Measurements from ENCODE around the gene PSMD6.

GRCh38 chr3:63969876-63970275 is 53.4 kb downstream of the PSMD6 start:
- TF ChIP-seq, protein P1, sequence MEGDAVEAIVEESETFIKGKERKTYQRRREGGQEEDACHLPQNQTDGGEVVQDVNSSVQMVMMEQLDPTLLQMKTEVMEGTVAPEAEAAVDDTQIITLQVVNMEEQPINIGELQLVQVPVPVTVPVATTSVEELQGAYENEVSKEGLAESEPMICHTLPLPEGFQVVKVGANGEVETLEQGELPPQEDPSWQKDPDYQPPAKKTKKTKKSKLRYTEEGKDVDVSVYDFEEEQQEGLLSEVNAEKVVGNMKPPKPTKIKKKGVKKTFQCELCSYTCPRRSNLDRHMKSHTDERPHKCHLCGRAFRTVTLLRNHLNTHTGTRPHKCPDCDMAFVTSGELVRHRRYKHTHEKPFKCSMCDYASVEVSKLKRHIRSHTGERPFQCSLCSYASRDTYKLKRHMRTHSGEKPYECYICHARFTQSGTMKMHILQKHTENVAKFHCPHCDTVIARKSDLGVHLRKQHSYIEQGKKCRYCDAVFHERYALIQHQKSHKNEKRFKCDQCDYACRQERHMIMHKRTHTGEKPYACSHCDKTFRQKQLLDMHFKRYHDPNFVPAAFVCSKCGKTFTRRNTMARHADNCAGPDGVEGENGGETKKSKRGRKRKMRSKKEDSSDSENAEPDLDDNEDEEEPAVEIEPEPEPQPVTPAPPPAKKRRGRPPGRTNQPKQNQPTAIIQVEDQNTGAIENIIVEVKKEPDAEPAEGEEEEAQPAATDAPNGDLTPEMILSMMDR (IDR thresholded peaks at IDR 0.05; ENCODE audit: poor library complexity): no peak
- no peak for TF ChIP-seq EZH2 (IDR thresholded peaks at IDR 0.05; ENCODE audit: borderline replicate concordance)
- TF ChIP-seq EZH2phosphoT487 (IDR thresholded peaks at IDR 0.05; ENCODE audit: low read depth, severe bottlenecking, unreplicated experiment): no peak
